ENCODE data around the gene RANBP9. TPM values are rescaled to one million over a fixed set of nuclear protein-coding genes. Genes with fewer than 3 reads are reported as not detected.

Gene RANBP9
- total RNA-seq, 2 donors from 2014 or later, result 43.7 to 45.4 TPM

GRCh38 chr6:13629459-13630116 is 82.0 kb downstream of the RANBP9 start:
- H3K4me3 Mint-ChIP-seq, result no peak overlapping the region
- no peaks in the 10 kb centered on the region for H3K9me3 Mint-ChIP-seq
- H3K27ac Mint-ChIP-seq, result no peak overlapping the region
- H3K9ac ChIP-seq (ENCODE audit: extremely low read depth, low read length, poor library complexity, severe bottlenecking), result no peak overlapping the region
- H3K4me1 ChIP-seq (ENCODE audit: control insufficient read depth, insufficient read depth, low read length), result no peaks in the 10 kb centered on the region
- H3K36me3 ChIP-seq (ENCODE audit: control insufficient read depth, insufficient read depth, low read length), result peaks cover 80% of the 10 kb centered on the region
- no peak overlapping the region for H3K4me3 ChIP-seq (ENCODE audit: low read length)
- H3K4me1 Mint-ChIP-seq, result peaks cover 8% of the 10 kb centered on the region
- H3K36me3 Mint-ChIP-seq (ENCODE audit: low read depth), result peaks cover 43% of the 10 kb centered on the region
- no peak overlapping the region for H3K27ac ChIP-seq (ENCODE audit: low read depth, low read length)
- no peaks in the 10 kb centered on the region for H3K27me3 Mint-ChIP-seq (ENCODE audit: insufficient read depth)
- no peak for DNase-seq
- no peaks in the 10 kb centered on the region for H3K27me3 ChIP-seq (ENCODE audit: control insufficient read depth, insufficient read depth, low read length, poor library complexity, severe bottlenecking)
- 85 to 100% methylated on average over 1 to 3 of the region's 4 CpGs for WGBS, 2 experiments (ENCODE audit: insufficient coverage in 1 of 2, insufficient read length in 1 of 2)
- no peak for TF ChIP-seq CTCF (conservative IDR thresholded peaks at IDR 0.05)
- no peaks in the 10 kb centered on the region for H3K9me3 ChIP-seq (ENCODE audit: control insufficient read depth, low read length)

DNA sequence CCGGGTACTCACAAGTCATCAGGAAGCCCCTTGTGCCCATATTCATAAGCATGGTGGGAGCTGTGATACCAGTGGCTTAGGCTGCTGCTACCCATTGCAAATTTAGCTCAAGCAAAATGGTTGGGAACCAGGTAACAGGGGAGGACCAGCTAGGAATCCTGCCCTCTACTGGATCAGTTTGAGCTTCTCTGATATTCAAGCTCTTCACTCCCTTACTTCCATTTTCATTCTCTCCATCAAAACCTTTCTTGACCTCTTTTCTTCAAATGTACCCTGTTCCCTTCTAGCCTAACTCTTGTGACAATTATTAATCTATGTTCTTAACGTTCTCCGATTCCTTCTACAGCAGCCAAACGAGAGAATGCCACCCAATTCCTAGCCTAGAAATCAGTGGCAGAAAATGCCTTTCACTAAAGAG is 86.8 kb downstream of the RANBP9 start:
- no peak overlapping the region for H3K9ac ChIP-seq (ENCODE audit: extremely low read depth, low read length, poor library complexity, severe bottlenecking)
- no peaks in the 10 kb centered on the region for H3K9me3 Mint-ChIP-seq
- peak; percentile 84 for TF ChIP-seq CTCF (conservative IDR thresholded peaks at IDR 0.05)
- no peaks in the 10 kb centered on the region for H3K4me1 ChIP-seq (ENCODE audit: control insufficient read depth, insufficient read depth, low read length)
- peaks cover 5% of the 10 kb centered on the region for H3K4me1 Mint-ChIP-seq
- H3K4me3 ChIP-seq (ENCODE audit: low read length), result no peak overlapping the region
- H3K36me3 ChIP-seq (ENCODE audit: control insufficient read depth, insufficient read depth, low read length), result peaks cover 97% of the 10 kb centered on the region
- no peak overlapping the region for H3K4me3 Mint-ChIP-seq
- no peaks in the 10 kb centered on the region for H3K27me3 Mint-ChIP-seq (ENCODE audit: insufficient read depth)
- H3K27ac Mint-ChIP-seq, result no peak overlapping the region
- no peak overlapping the region for H3K27ac ChIP-seq (ENCODE audit: low read depth, low read length)
- DNase-seq, result peak; percentile 76
- H3K9me3 ChIP-seq (ENCODE audit: control insufficient read depth, low read length), result no peaks in the 10 kb centered on the region
- 54 to 63% methylated on average over 3 to 4 of the region's 4 CpGs for WGBS, 2 experiments (ENCODE audit: insufficient coverage in 1 of 2, insufficient read length in 1 of 2)
- peaks cover 37% of the 10 kb centered on the region for H3K36me3 Mint-ChIP-seq (ENCODE audit: low read depth)
- no peaks in the 10 kb centered on the region for H3K27me3 ChIP-seq (ENCODE audit: control insufficient read depth, insufficient read depth, low read length, poor library complexity, severe bottlenecking)

DNA sequence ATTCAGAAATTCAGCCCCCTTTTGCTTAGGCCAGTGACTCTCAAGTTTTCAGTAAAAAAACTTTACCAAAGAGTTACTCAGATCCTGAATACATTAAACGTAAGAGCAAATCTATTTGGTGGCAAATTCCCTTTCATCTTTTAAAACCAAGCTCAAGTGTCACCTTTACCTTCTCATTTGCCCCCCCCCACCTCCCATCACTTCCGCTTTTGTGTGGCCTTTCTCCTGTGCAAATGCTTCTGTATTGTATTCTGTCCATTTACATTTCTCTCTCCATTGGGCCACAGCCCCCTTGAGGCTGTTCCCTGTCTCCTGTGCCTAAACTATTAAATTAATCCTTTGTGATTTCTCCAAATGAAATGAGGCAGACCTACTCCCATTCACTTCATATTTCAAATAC is 94.6 kb downstream of the RANBP9 start:
- peaks cover 18% of the 10 kb centered on the region for H3K4me1 Mint-ChIP-seq
- WGBS, 2 experiments (ENCODE audit: insufficient coverage in 1 of 2, insufficient read length in 1 of 2), result 75 to 92% methylated on average over 1 to 2 of the region's 2 CpGs
- H3K27me3 Mint-ChIP-seq (ENCODE audit: insufficient read depth), result no peaks in the 10 kb centered on the region
- H3K4me3 ChIP-seq (ENCODE audit: low read length), result peak overlapping the region; percentile 97
- H3K36me3 Mint-ChIP-seq (ENCODE audit: low read depth), result peaks cover 38% of the 10 kb centered on the region
- no peaks in the 10 kb centered on the region for H3K9me3 Mint-ChIP-seq
- no peak overlapping the region for H3K27ac ChIP-seq (ENCODE audit: low read depth, low read length)
- no peak for TF ChIP-seq CTCF (conservative IDR thresholded peaks at IDR 0.05)
- peak overlapping the region; percentile 4 for H3K27ac Mint-ChIP-seq
- H3K4me3 Mint-ChIP-seq, result peak overlapping the region; percentile 99
- H3K27me3 ChIP-seq (ENCODE audit: control insufficient read depth, insufficient read depth, low read length, poor library complexity, severe bottlenecking), result no peaks in the 10 kb centered on the region
- no peak for DNase-seq
- H3K4me1 ChIP-seq (ENCODE audit: control insufficient read depth, insufficient read depth, low read length), result peaks cover 3% of the 10 kb centered on the region
- no peak overlapping the region for H3K9ac ChIP-seq (ENCODE audit: extremely low read depth, low read length, poor library complexity, severe bottlenecking)
- no peaks in the 10 kb centered on the region for H3K9me3 ChIP-seq (ENCODE audit: control insufficient read depth, low read length)
- H3K36me3 ChIP-seq (ENCODE audit: control insufficient read depth, insufficient read depth, low read length), result peaks cover 53% of the 10 kb centered on the region

All from endodermal cell (in vitro differentiated cells).